Panc1 (cell line): ENCODE data around the gene AP4E1. TPM values are rescaled to one million over a fixed set of nuclear protein-coding genes. Genes with fewer than 3 reads are reported as not detected.

Source experiments
- ATAC-seq: fragments of 200-7000 bp; cut with Tn5 transposase; 2 replicates; pipeline ENCODE4 v1.9.1; 2020; ENCODE audit warnings: mild to moderate bottlenecking, moderate library complexity
- BruUV-seq: library from RNA; stranded (reverse); fragments of 400-500 nt; replicated peaks from 2 replicates; lab custom pipeline; 2021; lab: Mats Ljungman, UMichigan
- CTCF ChIA-PET: fragments of 300-600 bp; sonication (Branson Sonifier 250); formaldehyde crosslinking; loops from one replicate; lab custom pipeline; 2022; ENCODE audit warnings: antibody characterized with exemption; lab: Charles Lee
- POLR2A ChIA-PET: fragments of 300-600 bp; sonication (Branson Sonifier 250); formaldehyde crosslinking; loops from one replicate; lab custom pipeline; 2022; ENCODE audit warnings: antibody characterized with exemption; lab: Charles Lee
- DNase-seq: peaks from one replicate; pipeline ENCODE4 v3.0.0-alpha.2; 2010; ENCODE audit warnings: low read depth, low spot score
- H3K27ac ChIP-seq: 2 replicates; pipeline ENCODE4 v1.5.1; 2011; ENCODE audit warnings: mild to moderate bottlenecking, low read length, inconsistent platforms
- H3K27me3 ChIP-seq: fragments of 200-500 bp; sonication (Bioruptor generic); 2 replicates; pipeline ENCODE4 v1.6.0; 2014; ENCODE audit warnings: low read length, inconsistent platforms; ENCODE audit not compliant: control insufficient read depth, insufficient read depth
- H3K36me3 ChIP-seq: fragments of 200-500 bp; sonication (Bioruptor generic); 2 replicates; pipeline ENCODE4 v1.5.1; 2014; ENCODE audit warnings: inconsistent platforms, mild to moderate bottlenecking, low read length, moderate library complexity; ENCODE audit not compliant: control insufficient read depth, insufficient read depth
- H3K4me1 ChIP-seq: 2 replicates; pipeline ENCODE4 v1.5.1; 2011; ENCODE audit warnings: inconsistent platforms, mild to moderate bottlenecking, low read length, moderate library complexity; ENCODE audit not compliant: control insufficient read depth, insufficient read depth
- H3K4me3 ChIP-seq, 2 experiments: 2 replicates each; pipeline ENCODE4 v1.5.1; 2011 to 2012; ENCODE audit warnings: low read depth in 2 of 2, low read length in 2 of 2, mild to moderate bottlenecking in 2 of 2, inconsistent platforms in 1 of 2, moderate library complexity in 1 of 2
- H3K9me3 ChIP-seq: fragments of 200-500 bp; sonication (Bioruptor generic); 2 replicates; pipeline ENCODE4 v1.5.1; 2014; ENCODE audit warnings: low read depth, mild to moderate bottlenecking, inconsistent platforms, low read length, moderate library complexity; ENCODE audit not compliant: control insufficient read depth, insufficient read depth
- POLR2AphosphoS5 ChIP-seq: IDR thresholded peaks from 2 replicates; pipeline ENCODE4 v1.6.1; 2012; ENCODE audit warnings: mild to moderate bottlenecking, low read depth, low read length, moderate library complexity
- SIN3A ChIP-seq: IDR thresholded peaks from 2 replicates; pipeline ENCODE4 v1.6.1; 2012; ENCODE audit warnings: low read depth, mild to moderate bottlenecking, low read length, moderate library complexity, borderline replicate concordance; ENCODE audit not compliant: insufficient read depth
- TCF7L2 ChIP-seq: IDR thresholded peaks from 2 replicates; pipeline ENCODE4 v1.6.1; 2011; ENCODE audit warnings: mild to moderate bottlenecking, low read depth, low read length, inconsistent platforms
- in situ Hi-C: cut with HindIII; loops from 2 replicates; pipeline ENCODE4 v1.10.0; 2016; ENCODE audit warnings: low sequenced_read_pairs, low pct_unique_long_range_greater_than_20kb
- intact Hi-C: fragments of 100-400 bp; cut with micrococcal nuclease; formaldehyde crosslinking; loops from one replicate; pipeline ENCODE4 v1.10.0; 2022; ENCODE audit not compliant: unreplicated experiment
- total RNA-seq: library from RNA; stranded (reverse); gene quantifications from one replicate; pipeline ENCODE4 v1.2.1, GENCODE V29; 2021; ENCODE audit not compliant: unreplicated experiment
- TF ChIP-seq, protein P1 (sequence below), 2 experiments: IDR thresholded peaks; 2 replicates each; pipeline ENCODE4 v1.6.1; 2011 to 2012; ENCODE audit warnings: low read depth in 2 of 2, control low read depth in 1 of 2, low read length in 1 of 2, mild to moderate bottlenecking in 1 of 2, moderate library complexity in 1 of 2; ENCODE audit not compliant: insufficient read depth in 1 of 2
- TF ChIP-seq, protein P2 (sequence below): fragments of 450-650 bp; IDR thresholded peaks from 2 replicates; pipeline ENCODE4 v1.5.1; 2017; ENCODE audit warnings: mild to moderate bottlenecking

AP4E1 gene
- total RNA-seq, 1 experiment from 2014 or later = 13.6 TPM

- Histone ChIP-seq H3K9me3 (no peaks in the 10 kb centered on the region), H3K36me3 (no peaks in the 10 kb centered on the region), H3K4me1 (no peaks in the 10 kb centered on the region), H3K4me3 (no peak overlapping the region), H3K27me3 (no peaks in the 10 kb centered on the region), H3K27ac (no peak overlapping the region)
- POLR2A ChIA-PET = no interaction called here
- intact Hi-C loops (no loop called here), in situ Hi-C loops (no loop called here)
- TF ChIP-seq TCF7L2 (no peak), SIN3A (no peak), POLR2AphosphoS5 (no peak)
- TF ChIP-seq, protein P1, sequence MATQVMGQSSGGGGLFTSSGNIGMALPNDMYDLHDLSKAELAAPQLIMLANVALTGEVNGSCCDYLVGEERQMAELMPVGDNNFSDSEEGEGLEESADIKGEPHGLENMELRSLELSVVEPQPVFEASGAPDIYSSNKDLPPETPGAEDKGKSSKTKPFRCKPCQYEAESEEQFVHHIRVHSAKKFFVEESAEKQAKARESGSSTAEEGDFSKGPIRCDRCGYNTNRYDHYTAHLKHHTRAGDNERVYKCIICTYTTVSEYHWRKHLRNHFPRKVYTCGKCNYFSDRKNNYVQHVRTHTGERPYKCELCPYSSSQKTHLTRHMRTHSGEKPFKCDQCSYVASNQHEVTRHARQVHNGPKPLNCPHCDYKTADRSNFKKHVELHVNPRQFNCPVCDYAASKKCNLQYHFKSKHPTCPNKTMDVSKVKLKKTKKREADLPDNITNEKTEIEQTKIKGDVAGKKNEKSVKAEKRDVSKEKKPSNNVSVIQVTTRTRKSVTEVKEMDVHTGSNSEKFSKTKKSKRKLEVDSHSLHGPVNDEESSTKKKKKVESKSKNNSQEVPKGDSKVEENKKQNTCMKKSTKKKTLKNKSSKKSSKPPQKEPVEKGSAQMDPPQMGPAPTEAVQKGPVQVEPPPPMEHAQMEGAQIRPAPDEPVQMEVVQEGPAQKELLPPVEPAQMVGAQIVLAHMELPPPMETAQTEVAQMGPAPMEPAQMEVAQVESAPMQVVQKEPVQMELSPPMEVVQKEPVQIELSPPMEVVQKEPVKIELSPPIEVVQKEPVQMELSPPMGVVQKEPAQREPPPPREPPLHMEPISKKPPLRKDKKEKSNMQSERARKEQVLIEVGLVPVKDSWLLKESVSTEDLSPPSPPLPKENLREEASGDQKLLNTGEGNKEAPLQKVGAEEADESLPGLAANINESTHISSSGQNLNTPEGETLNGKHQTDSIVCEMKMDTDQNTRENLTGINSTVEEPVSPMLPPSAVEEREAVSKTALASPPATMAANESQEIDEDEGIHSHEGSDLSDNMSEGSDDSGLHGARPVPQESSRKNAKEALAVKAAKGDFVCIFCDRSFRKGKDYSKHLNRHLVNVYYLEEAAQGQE (IDR thresholded peaks at IDR 0.05; ENCODE audit: insufficient read depth in 1 of 2, low read depth in 2 of 2, low read length in 1 of 2) = no peak
- TF ChIP-seq, protein P2, sequence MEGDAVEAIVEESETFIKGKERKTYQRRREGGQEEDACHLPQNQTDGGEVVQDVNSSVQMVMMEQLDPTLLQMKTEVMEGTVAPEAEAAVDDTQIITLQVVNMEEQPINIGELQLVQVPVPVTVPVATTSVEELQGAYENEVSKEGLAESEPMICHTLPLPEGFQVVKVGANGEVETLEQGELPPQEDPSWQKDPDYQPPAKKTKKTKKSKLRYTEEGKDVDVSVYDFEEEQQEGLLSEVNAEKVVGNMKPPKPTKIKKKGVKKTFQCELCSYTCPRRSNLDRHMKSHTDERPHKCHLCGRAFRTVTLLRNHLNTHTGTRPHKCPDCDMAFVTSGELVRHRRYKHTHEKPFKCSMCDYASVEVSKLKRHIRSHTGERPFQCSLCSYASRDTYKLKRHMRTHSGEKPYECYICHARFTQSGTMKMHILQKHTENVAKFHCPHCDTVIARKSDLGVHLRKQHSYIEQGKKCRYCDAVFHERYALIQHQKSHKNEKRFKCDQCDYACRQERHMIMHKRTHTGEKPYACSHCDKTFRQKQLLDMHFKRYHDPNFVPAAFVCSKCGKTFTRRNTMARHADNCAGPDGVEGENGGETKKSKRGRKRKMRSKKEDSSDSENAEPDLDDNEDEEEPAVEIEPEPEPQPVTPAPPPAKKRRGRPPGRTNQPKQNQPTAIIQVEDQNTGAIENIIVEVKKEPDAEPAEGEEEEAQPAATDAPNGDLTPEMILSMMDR = no peak
- BruUV-seq = no TSS peak
- DNase-seq (no peak), ATAC-seq (no peak)
- CTCF ChIA-PET = no interaction called here
Measured at GRCh38 chr15:51046799-51047449, 138.4 kb downstream of the AP4E1 start.

DNA sequence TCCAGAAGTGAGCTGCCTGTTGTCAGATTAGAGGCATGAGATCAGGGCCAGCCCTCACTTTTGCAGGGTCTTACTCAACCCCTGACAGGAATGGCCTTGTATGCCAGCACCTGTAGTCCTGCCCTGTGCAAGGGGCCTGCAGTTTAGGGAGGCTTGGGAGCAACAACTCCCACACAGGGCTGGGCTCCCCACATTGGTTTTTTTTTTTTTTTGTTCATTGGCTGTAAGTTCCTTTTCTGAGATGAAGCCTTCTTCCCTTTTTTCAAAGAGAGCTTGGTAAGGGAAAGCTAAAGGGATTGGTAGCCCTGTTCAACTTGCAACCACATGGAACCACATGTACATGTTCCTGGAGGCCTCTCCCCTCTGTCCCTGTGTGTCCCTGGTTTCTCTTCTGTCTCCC, 139.8 kb downstream of the AP4E1 start:
- POLR2A ChIA-PET = interaction anchor here (0.6 kb wide), 2 partner anchors 9 to 554 kb away, joined by 8 to 10 read pairs; no protein-coding TSS in a partner anchor
- no peak overlapping the region for H3K4me3 ChIP-seq
- CTCF ChIA-PET = interaction anchor here (0.6 kb wide), 1 partner anchor 17 kb away, joined by 3 read pairs; no protein-coding TSS in a partner anchor
- no peak for DNase-seq
- intact Hi-C loops (no loop called here), in situ Hi-C loops (no loop called here)
- H3K4me1 ChIP-seq = no peaks in the 10 kb centered on the region
- no peaks in the 10 kb centered on the region for H3K9me3 ChIP-seq
- no peak for ATAC-seq
- TF ChIP-seq, protein P1 (IDR thresholded peaks at IDR 0.05; ENCODE audit: insufficient read depth in 1 of 2, low read depth in 2 of 2, low read length in 1 of 2) = no peak
- TF ChIP-seq TCF7L2 (no peak), SIN3A (no peak), POLR2AphosphoS5 (no peak)
- TF ChIP-seq, protein P2 = no peak
- H3K27me3 ChIP-seq = no peaks in the 10 kb centered on the region
- no peak overlapping the region for H3K27ac ChIP-seq
- BruUV-seq = no TSS peak
- H3K36me3 ChIP-seq = no peaks in the 10 kb centered on the region
